ENCODE data around the gene CACNA1I. TPM values are rescaled to one million over a fixed set of nuclear protein-coding genes. Genes with fewer than 3 reads are reported as not detected.

CACNA1I gene
- total and polyA plus RNA-seq, 2 experiments from 2014 or later, result 0.42 to 2.4 TPM

GRCh38 chr22:39703928-39704639 lies 133.5 kb downstream of the CACNA1I start:
- Mint-ChIP-seq H3K4me1 (peaks cover 12% of the 10 kb centered on the region; the same call in 2 of the 3 replicates), H3K36me3 (ENCODE audit: low read depth) (no peaks in the 10 kb centered on the region), H3K9me3 (no peaks in the 10 kb centered on the region), H3K27ac (no peak overlapping the region; the same call in 1 of the 2 replicates), H3K4me3 (no peak overlapping the region), H3K27me3 (ENCODE audit: insufficient read depth, low read depth, poor library complexity) (peaks cover 6% of the 10 kb centered on the region)
- TF ChIP-seq ZNF331 (CRISPR knock-in tag; IDR thresholded peaks at IDR 0.05; ENCODE audit: low read depth) (no peak), POLR2AphosphoS5 (IDR thresholded peaks at IDR 0.05; ENCODE audit: low read depth) (no peak), ZNF114 (CRISPR knock-in tag; IDR thresholded peaks at IDR 0.05) (no peak), JUNB (IDR thresholded peaks at IDR 0.05; ENCODE audit: unreplicated experiment) (no peak), REST (IDR thresholded peaks at IDR 0.05; ENCODE audit: unreplicated experiment) (no peak), NANOG (IDR thresholded peaks at IDR 0.05; ENCODE audit: borderline replicate concordance) (no peak), STAT1 (IDR thresholded peaks at IDR 0.05; ENCODE audit: unreplicated experiment) (no peak), EZH2 (IDR thresholded peaks at IDR 0.05; ENCODE audit: low read depth, unreplicated experiment) (no peak), CTCF (conservative IDR thresholded peaks at IDR 0.05; ENCODE audit: low read depth in 2 of 2) (no peak), EZH2phosphoT487 (IDR thresholded peaks at IDR 0.05; ENCODE audit: unreplicated experiment) (no peak), CREB1 (CRISPR knock-in tag; IDR thresholded peaks at IDR 0.05; ENCODE audit: low read depth) (no peak)
- TF ChIP-seq, protein P1, sequence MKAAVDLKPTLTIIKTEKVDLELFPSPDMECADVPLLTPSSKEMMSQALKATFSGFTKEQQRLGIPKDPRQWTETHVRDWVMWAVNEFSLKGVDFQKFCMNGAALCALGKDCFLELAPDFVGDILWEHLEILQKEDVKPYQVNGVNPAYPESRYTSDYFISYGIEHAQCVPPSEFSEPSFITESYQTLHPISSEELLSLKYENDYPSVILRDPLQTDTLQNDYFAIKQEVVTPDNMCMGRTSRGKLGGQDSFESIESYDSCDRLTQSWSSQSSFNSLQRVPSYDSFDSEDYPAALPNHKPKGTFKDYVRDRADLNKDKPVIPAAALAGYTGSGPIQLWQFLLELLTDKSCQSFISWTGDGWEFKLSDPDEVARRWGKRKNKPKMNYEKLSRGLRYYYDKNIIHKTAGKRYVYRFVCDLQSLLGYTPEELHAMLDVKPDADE (IDR thresholded peaks at IDR 0.05), result no peak
- TF ChIP-seq, protein P2, sequence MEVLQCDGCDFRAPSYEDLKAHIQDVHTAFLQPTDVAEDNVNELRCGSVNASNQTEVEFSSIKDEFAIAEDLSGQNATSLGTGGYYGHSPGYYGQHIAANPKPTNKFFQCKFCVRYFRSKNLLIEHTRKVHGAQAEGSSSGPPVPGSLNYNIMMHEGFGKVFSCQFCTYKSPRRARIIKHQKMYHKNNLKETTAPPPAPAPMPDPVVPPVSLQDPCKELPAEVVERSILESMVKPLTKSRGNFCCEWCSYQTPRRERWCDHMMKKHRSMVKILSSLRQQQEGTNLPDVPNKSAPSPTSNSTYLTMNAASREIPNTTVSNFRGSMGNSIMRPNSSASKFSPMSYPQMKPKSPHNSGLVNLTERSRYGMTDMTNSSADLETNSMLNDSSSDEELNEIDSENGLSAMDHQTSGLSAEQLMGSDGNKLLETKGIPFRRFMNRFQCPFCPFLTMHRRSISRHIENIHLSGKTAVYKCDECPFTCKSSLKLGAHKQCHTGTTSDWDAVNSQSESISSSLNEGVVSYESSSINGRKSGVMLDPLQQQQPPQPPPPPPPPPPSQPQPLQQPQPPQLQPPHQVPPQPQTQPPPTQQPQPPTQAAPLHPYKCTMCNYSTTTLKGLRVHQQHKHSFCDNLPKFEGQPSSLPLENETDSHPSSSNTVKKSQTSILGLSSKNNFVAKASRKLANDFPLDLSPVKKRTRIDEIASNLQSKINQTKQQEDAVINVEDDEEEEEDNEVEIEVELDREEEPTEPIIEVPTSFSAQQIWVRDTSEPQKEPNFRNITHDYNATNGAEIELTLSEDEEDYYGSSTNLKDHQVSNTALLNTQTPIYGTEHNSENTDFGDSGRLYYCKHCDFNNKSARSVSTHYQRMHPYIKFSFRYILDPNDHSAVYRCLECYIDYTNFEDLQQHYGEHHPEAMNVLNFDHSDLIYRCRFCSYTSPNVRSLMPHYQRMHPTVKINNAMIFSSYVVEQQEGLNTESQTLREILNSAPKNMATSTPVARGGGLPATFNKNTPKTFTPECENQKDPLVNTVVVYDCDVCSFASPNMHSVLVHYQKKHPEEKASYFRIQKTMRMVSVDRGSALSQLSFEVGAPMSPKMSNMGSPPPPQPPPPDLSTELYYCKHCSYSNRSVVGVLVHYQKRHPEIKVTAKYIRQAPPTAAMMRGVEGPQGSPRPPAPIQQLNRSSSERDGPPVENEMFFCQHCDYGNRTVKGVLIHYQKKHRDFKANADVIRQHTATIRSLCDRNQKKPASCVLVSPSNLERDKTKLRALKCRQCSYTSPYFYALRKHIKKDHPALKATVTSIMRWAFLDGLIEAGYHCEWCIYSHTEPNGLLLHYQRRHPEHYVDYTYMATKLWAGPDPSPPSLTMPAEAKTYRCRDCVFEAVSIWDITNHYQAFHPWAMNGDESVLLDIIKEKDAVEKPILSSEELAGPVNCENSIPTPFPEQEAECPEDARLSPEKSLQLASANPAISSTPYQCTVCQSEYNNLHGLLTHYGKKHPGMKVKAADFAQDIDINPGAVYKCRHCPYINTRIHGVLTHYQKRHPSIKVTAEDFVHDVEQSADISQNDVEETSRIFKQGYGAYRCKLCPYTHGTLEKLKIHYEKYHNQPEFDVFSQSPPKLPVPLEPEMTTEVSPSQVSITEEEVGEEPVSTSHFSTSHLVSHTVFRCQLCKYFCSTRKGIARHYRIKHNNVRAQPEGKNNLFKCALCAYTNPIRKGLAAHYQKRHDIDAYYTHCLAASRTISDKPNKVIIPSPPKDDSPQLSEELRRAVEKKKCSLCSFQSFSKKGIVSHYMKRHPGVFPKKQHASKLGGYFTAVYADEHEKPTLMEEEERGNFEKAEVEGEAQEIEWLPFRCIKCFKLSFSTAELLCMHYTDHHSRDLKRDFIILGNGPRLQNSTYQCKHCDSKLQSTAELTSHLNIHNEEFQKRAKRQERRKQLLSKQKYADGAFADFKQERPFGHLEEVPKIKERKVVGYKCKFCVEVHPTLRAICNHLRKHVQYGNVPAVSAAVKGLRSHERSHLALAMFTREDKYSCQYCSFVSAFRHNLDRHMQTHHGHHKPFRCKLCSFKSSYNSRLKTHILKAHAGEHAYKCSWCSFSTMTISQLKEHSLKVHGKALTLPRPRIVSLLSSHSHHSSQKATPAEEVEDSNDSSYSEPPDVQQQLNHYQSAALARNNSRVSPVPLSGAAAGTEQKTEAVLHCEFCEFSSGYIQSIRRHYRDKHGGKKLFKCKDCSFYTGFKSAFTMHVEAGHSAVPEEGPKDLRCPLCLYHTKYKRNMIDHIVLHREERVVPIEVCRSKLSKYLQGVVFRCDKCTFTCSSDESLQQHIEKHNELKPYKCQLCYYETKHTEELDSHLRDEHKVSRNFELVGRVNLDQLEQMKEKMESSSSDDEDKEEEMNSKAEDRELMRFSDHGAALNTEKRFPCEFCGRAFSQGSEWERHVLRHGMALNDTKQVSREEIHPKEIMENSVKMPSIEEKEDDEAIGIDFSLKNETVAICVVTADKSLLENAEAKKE (CRISPR knock-in tag; IDR thresholded peaks at IDR 0.05), result no peak
- Histone ChIP-seq H3K36me3 (ENCODE audit: insufficient read depth) (no peaks in the 10 kb centered on the region), H3K27me3 (ENCODE audit: insufficient read depth) (no peaks in the 10 kb centered on the region), H2AFZ (no peak overlapping the region), H3K9me2 (ENCODE audit: insufficient read depth) (no peaks in the 10 kb centered on the region), H3F3A (replicated peaks; ENCODE audit: low read depth) (no peaks in the 10 kb centered on the region), H3K4me1 (ENCODE audit: insufficient read depth) (no peaks in the 10 kb centered on the region), H3K4me3 (no peak overlapping the region), H3K4me2 (no peak overlapping the region), H3K27ac (ENCODE audit: low read depth) (no peak overlapping the region), H3K79me2 (replicated peaks; ENCODE audit: insufficient read depth) (no peaks in the 10 kb centered on the region), H4K20me1 (replicated peaks; ENCODE audit: insufficient read depth) (no peaks in the 10 kb centered on the region)
- DNase-seq (ENCODE audit: low spot score) (no peak), ATAC-seq (no peak)

All from GM23338 (cell line).